HG03135 (cell line): ENCODE measurements around the gene DQX1.
"Not testable (repeated sequence)": the region's sequence is repeated elsewhere in the genome, so short reads cannot be mapped to it uniquely, and the experiment has no call there.

ENCODE experiments used
- ATAC-seq: cut with Tn5 transposase; IDR thresholded peaks from one replicate; pipeline ENCODE4 v1.9.1; 2021; ENCODE audit warnings: mild to moderate bottlenecking, moderate library complexity; ENCODE audit not compliant: unreplicated experiment

The DQX1 gene

DNA sequence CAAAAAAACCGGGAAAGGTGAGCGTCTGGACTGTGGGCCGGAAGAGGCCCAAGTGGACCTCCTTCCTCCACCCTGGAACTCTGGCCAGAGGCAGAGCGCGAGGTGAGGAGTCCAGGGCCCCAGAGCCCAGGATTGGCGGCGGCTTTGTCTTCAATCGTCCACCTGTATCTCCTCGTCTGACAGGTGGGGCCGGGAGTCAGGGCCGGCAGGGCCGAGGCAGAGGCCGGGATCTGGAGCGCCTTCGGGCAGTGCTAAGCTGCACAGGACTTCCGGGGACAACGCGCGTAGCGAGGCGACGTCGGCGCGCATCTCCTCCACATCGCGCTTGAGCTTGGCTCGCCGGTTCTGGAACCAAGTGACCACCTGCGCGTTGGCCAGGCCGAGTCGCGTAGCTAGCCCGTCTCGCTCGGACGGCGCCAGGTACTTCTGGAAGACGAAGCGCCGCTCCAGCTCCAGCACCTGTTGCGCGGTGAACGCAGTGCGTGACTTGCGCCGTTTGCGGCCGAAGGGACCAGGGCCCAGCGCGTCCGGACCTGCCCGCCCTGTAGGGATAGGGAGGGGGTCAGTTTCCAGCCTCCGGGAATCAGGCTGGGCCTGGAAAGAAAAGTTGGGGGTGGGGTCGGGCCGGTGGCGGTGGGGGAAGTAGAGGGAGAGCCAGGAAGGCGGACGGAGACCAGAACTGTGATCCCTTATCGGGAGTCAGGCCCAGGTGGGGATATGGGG, 28.1 kb downstream of the DQX1 start:
- ATAC-seq: no peak

DNA sequence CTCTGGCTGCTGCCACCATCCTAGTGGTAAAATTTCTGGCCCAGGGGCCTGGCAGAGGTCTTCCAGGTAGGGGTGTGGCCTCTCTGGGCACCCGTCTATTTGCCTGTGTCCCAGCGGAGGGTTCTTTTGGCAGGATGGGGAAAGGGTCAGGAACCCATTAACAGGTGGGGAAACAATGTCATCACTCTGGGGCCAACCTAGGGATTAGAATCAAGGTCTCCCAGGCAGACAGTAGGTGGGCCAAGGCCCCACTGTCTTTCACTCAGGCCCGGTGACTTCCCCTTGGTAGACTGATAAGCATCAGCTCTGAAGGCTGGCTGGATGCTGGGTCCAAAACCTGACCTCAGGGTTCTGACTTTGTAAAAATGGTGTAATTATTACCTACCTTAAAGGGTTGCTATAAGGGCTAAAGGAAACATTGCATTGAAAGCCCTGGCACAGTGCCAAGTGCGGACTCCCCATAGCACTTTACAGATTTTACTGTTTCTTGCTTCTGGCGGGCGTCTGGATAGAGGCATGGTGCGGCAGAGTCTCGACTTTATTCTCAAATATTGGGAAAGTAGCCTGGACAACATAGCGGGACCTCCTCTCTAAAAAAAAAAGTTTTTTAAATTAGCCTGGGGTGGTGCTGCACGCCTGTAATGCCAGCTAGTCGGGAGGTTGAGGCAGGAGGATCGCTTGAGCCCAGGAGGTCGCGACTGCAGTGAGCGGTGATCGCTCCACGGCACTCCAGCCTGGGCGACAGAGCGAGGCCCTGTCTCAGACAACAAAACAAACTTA, 28.8 kb downstream of the DQX1 start:
- ATAC-seq: no peak

DNA sequence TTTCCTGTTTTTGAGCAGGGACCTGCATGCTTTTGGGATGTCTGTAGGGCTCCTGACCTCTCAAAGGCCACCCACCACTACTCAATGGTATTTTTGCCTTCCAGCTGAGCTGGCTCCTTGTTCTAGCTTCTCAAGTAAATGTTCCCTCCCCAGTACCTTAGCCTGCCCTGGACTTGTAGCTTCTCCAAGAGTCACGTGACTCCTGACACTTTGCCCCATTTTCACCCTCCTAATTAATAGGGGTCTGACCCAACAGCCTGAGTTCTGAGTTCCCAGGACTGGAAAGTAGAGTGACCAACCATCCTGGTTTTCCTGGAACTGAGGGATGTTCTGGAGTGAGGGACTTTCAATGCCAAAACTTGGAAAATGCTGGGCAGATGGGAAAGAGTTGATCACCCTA, 30.6 kb downstream of the DQX1 start:
- no peak for ATAC-seq

DNA sequence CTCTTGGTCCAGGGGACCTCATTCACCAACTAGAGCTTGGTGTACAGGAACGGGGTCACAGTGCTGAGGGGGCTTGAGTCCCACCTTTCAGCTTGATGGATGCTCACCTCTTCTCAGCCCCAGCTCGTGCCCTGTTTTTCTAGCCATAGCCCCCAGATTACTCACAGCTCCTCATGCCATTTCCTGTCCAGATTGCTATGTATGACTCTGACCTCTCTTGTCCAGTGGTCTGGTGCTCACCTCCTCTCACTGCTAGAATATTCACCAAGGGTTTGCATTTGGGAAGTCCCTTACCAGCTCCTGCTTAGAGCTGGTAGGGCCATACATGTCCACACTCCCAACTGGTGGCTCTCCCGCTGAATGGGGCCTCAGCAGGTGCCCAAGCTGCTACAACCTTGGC, 32.5 kb downstream of the DQX1 start:
- no peak for ATAC-seq

DNA sequence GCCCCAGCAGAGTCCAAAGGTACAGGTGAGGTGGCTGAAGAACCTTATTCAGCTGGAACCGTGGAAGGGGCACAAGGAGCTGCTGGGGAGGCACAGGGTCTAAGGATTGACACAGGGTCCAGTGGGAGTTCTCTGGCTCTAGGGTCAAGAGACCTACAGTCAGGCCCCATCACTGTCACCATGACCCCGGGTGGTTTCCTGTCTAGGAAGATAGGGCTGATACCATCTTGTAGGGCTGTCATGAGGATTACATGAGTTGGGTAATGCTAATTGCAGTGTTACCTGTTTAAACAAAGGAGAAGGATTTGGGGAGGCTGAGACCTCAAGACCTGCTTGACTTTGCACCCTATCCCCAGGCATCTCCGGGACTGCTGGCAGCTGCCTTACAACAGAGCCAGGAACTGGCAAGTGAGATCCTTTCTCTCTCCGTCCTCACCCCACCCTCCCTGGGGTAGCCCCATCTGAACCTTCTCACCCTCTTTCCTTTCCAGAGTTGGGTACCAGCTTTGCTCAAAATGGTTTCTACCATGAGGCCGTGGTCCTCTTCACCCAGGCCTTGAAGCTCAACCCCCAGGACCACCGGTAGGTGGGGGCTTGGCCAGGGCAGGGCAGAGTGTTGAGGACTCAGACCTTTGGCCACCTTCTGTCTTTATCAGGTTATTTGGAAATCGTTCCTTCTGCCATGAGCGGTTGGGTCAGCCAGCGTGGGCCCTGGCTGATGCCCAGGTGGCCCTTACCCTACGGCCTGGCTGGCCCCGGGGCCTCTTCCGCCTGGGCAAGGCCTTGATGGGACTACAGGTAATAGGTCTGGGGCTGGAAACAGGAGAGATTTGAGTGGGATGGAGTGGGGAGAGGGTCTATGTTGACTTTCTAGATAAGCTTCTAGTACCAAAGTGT, 34.1 kb downstream of the DQX1 start:
- ATAC-seq: no peak

DNA sequence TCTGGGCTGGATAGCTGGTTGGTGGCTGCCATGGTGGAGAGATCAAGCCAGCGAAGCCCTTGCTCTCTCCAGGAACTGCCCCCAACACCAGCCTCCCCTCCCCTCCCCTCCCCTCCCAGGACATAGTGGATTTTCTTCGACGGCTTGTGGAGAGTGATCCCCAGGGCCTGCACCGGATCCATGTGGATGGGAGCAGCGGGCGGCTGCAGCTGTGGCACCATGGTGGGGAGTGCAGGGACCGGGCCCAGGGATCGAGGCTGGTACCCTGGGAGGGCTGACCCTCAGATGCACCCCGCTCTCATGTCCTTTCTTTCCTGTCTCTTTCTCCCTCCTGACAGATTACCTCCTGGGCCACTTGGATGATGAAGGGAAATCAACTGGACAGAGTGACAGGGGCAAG, 36.1 kb downstream of the DQX1 start:
- no peak for ATAC-seq

DNA sequence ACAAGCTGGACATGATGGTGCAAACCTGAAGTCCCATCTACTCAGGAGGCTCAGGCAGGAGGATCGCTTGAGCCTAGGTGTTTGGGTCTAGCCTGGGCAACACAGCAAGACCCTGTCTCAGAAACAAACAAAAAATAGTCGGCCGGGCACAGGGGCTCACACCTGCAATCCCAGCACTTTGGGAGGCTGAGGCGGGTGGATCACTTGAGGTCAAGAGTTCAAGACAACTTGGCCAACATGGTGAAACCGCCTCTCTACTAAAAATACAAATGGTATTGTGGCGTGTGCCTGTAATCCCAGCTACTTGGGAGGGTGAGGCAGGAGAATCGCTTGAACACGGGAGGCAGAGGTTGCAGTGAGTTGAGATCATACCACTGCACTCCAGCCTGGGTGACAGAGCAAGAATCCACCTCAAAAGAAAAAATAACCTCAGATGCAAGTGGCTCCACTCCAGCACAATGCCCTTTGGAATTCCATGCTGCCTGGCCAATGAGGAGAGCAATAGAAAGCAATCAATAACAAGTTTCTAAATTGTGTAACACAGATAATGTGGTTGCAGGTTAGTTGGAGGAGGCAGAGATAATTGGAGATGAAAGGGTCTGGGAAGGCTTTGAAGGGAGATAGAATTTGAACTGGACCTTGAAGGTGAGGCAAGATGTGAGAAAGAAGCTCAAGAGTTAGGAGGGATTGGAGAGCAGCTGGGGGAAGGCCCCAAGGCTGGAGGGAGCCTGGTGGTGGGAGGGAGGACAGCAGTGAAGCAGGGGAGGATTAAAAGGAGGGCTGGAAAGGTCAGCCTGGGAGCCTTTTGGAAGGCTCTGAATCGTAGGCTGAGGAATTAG, 37.2 kb downstream of the DQX1 start:
- no peak for ATAC-seq

DNA sequence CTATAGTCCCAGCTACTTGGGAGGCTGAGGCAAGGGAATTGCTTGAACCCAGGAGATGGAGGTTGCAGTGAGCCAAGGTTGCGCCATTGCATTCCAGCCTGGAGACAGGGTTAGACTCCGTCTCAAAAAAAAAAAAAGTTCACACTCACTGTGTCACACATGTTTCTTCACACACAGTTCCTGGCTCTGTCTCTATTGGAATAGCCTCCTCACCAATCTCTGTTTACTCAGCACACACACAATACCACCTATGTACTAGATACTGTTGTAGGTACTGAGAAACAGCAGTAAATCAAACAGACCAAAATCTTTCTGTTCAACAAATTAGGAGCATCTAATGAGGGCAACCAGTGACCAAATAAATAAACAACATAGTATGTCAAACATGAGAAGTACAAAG, 39.9 kb downstream of the DQX1 start:
- no peak for ATAC-seq

DNA sequence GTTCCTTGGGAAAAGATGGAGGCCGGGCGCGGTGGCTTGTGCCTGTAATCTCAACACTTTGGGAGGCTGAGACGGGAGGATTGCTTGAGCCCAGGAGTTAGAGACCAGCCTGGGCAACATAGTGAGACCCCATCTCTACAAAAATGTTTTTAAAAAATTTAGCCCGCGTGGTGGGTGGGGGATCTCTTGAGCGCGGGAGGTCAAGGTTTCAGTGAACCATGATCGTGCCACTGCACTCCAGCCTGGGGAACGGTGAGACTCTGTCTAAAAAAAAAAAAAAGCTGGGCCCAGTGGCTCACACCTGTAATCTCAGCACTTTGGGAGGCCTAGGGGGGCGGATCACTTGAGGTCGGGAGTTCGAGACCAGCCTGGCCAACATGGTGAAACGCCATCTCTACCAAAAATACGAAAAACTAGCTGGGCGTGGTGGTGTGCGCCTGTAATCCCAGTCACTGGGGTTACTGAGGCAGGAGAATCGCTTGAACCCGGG, 42.3 kb downstream of the DQX1 start:
- ATAC-seq: not testable (repeated sequence)

DNA sequence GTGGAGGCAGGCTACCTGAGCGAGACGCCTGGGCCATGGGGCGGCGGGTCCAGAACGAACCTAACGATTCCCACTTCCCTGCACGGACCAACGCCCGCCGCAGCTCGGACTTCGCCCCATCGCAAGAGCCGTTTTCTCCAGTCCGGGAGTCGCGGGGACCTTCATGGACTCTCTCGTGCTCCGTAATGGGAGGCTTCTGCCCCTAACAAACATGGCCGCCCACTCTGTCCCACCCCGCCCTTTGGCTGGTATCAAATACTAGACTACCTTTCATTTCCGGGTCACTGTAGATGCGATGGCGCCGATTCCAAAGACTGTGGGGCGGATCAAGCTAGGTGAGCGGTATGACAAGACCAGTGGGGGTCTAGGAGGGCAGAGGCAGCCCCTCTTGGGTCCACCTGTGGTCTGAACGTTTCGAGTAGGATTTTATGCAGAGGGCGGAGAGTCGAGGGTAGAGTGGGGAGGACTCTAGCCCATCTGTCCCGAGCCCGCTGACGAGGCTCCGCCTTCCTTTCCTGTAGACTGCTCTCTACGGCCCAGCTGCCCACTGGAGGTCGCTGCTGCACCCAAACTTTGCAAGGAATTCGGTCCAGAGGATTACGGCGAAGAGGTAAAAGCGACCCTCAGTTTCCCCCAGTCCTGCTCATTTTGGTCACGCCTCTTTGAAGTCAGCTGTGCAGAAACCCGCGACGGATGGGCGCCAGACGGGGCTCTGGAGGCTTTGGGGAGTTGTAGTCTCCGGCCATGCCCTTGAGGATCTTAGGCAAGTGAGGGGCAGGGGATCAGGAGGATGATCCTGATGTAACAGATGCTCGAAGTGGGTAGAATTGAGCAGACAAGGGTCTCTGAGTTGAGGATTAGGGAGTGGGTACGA, 43.0 kb downstream of the DQX1 start, which contains the start of the genes CCDC142 and TTC31:
TSS of gene CCDC142 (minus strand) at position 198 of the 874 bp plus-strand sequence. CDS start at position 37, 161 bp downstream.
TSS of gene TTC31 (plus strand) at position 281 of the 874 bp plus-strand sequence. CDS start at position 296, 15 bp downstream.
- ATAC-seq: peak; percentile 86

DNA sequence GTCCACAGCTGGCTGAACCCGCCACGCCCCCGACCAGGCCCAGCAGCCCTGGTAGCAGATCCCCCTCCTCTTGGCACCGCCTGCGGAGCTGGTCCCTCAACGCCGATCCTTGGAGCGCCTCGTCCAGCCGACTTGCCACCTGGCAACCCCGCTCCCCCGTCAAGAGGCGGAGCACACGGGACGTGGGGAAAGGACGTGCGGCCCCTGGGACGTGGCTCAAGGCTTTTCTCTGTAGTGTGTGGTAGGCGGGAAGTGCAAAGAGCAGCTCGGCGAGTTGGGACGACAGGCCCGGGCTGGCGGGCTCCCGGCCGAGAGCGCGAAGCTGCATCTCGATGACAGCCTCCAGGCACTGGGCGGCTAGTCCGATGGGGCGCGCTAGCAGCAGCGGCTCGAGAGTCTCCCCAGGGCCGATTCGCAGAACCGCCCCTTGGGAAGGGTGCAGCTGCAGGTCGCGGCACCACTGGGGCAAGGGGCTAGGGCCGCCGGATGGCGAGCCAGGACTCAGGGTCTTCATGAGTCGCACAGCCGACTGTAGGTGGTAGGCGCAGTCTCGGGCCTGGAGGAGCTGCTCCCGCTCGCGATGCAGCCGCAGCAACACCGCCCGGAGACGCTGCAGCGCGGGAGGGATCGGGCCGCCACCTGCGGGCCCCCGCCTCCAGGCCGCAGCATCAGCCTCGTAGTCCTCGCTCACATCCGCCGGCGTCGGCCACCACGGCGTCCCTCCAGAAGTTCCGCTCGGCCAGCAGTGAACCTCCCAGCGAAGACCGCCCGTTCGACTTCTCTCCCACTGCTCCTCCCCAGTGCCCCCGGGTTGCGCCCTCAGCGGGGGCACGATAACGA, 43.9 kb downstream of the DQX1 start:
- peak; percentile 41 for ATAC-seq

DNA sequence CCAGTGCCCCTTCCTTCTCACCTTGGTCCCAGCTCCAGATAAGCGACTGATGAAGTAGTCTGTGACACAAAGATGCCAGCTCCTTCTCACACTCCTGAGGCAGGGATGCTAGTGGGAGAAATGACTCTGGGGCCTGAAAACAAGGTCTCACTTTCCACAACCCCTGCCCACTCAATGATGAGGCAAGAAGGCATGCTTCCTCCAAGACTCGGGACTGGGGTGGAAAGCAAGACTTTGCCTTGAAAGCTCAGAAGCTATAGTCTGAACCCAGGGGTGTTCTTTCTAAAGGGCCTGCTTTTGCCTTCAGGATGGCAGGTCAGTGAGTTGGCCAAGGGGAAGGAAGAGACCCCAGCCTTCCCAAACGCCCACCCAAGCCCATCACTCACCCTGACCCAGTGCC, 44.6 kb downstream of the DQX1 start:
- no peak for ATAC-seq

DNA sequence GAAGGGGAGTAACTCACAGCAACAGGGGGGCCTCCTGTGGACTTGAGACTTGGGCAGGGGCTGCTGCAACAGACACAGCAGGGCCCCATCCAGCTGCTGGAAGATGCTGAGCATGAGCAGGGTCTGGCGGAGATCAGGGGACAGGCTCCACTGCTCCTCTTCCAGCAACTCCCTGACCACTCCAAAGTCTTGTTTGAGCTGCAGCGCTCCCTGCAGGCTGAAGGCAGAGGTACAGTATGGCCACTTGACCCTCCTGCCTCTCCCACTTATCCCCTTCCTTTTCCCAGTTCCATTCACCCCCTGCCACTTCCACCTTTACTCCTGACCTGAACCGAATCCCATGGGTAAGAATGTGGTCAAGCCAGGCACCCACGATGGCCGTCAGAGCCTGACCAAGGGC, 51.1 kb downstream of the DQX1 start:
- ATAC-seq: no peak

DNA sequence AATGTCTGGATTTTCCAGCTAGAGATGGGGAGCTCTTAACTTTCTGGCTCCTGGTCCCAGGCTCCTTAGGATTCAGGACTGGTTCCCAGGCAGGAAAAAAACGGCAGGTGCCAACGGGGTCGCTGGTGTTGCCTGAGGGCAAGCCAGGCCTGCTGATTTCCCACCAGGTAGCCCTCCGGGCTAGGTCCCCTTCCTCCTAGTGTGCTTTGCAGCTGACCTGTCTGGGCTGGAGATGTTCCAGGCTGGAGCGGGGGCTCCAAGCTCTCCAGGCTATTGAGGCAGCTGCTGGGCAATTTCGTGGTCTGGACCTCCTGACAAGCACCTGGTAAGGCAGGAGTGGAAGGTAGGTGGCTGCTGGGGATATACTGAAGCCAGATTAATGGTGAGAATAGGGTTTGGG, 51.5 kb downstream of the DQX1 start:
- no peak for ATAC-seq

DNA sequence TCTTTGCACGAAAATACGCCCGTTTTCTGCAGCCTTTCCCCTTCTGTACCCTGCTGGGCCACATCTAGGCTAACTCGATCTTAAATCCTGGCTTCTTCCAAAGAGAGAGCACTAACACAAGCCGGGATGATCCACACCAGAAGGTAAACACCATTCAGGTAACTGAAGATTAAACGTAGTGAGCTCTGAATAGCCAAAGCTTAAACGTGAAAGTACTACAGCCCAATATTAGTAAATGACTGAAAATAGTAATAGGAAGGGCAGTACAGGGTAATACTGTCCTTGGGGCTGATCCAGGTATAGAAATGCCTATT, 53.1 kb downstream of the DQX1 start:
- no peak for ATAC-seq

DNA sequence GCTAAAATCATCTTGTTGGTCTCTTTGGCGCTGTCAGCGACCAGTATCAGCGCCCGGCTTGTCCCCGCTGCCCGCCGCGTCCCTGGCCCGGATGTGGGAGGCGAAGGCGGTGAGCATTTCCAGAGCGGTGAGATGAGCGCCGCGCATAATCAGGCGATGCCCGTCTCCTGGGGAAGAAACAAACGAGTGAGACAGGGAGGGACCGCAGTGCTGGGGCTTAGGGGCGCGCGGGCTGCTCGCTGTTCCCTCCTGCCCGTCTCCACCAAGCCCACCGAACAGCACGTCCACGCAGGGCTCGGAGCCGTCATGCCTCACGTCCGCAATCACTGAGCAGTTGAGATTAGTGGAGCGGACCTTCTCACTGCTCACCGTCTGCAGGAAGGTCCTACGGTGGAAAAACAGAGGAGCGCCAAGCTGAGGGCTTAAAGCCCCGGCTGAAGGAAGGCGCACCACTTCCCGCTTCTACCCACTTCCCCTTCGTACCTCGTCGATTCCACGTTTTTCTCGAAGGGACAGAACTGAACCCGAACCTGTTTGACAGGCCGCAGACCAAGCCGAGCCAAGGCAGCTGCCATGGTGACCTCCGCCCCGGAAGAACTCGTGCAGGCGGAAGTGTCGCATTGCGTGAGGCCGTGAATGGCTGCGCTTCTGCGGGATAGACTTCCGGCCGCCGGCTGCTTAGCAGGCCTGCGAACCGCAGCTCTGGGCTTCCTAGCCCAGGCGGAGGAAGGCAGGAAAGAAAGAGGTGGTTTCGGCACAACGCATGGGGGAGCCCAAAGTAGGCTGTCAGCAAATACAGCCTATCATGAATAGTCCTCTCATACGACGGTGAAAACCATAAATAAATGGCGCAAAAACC, 53.7 kb downstream of the DQX1 start, which contains the start of gene MRPL53:
TSS of gene MRPL53 (minus strand) at position 595 of the 859 bp plus-strand sequence. CDS start at position 575, 20 bp downstream.
- peak; percentile 79 for ATAC-seq

DNA sequence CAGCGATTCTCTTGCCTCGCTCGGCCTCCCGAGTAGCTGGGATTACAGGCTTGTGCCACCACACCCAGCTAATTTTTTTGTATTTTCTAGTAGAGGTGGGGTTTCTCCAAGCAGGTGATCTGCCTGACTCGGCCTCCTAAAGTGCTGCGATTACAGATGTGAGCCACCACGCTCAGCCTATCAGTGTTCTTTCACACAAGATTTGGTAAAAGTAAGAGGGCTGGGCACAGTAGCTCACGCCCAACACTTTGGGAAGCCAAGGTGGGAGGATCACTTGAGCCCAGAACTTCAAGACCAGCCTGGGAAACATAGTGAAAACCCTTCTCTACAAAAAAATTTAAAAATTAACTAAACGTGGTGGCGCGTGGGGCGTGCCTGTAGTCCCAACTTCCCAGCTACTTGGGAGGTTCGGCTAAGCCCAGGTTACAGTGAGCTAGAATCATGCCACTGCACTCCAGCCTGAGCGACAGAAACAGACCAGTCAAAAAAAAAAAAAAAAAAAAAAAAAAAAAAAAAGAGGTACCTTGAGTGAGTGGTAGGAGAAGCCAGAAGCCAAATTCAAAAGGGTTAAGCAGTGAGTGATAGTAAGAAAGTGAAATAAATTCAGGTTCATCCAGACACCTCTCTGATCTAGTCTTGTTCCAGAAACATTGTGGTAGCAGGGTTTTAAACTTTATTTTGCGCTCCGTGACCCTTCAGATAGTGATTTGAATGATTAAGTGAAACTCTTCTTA, 54.5 kb downstream of the DQX1 start:
- ATAC-seq: no peak
